ENCODE results near the gene TRMT2B.

GRCh38 chrX:101037231-101037630, 14.7 kb downstream of the TRMT2B start:
- TF ChIP-seq HDGF (IDR thresholded peaks at IDR 0.05; ENCODE audit: borderline replicate concordance), result no peak
- no peak for TF ChIP-seq LEF1 (IDR thresholded peaks at IDR 0.05; ENCODE audit: borderline replicate concordance)
- no peak for TF ChIP-seq SP1 (IDR thresholded peaks at IDR 0.05)
- no peak for TF ChIP-seq SUZ12 (IDR thresholded peaks at IDR 0.05)
- no peak for TF ChIP-seq BHLHE40 (IDR thresholded peaks at IDR 0.05; ENCODE audit: borderline replicate concordance)
- no peak for TF ChIP-seq ARNT (IDR thresholded peaks at IDR 0.05)
- no peak for TF ChIP-seq ZNF384 (IDR thresholded peaks at IDR 0.05)
